Stimulated activated naive CD8-positive, alpha-beta T cell treated with anti-CD3 and anti-CD28 coated beads, Interleukin-15, Interleukin-2, amounts not matched to agents 100 ng/mL and 50 ng/mL, for 24 hours (primary cell): ENCODE measurements around the gene SLC9A9.
A peak's percentile ranks its signal among the peaks of the same experiment; 100 is the strongest.

ENCODE experiments used
- H3K27ac Mint-ChIP-seq: one replicate; pipeline ENCODE4 v1.8.0; 2021; ENCODE audit warnings: mild to moderate bottlenecking, mixed read lengths
- H3K27me3 Mint-ChIP-seq: one replicate; pipeline ENCODE4 v1.8.0; 2021; ENCODE audit warnings: mixed read lengths
- H3K36me3 Mint-ChIP-seq: one replicate; pipeline ENCODE4 v1.8.0; 2021; ENCODE audit warnings: low read depth, mixed read lengths
- H3K4me1 Mint-ChIP-seq: one replicate; pipeline ENCODE4 v1.8.0; 2021; ENCODE audit warnings: low read depth, mixed read lengths
- H3K4me3 Mint-ChIP-seq: one replicate; pipeline ENCODE4 v1.8.0; 2021; ENCODE audit warnings: mild to moderate bottlenecking, mixed read lengths
- H3K9me3 Mint-ChIP-seq: one replicate; pipeline ENCODE4 v1.8.0; 2021; ENCODE audit warnings: mixed read lengths

The SLC9A9 gene

DNA sequence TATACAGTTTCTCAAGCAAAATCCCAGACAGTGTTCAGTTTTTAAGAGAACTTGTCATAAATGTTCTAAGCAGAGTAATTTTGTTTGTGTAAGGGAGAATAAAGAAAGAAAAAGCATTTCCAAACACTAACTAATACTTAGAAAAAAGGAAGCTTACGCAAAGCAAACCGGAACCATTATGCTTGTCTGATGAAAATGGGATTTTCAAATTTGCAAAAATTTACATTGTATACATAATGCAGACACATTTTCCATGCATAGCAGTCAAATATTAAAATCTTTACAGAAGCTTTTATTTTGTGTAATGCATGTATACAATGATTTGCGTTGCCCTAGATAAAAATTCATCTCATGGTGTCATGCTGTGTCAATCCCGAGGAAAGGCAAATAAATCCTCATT lies 229.0 kb downstream of the SLC9A9 start:
- no peaks in the 10 kb centered on the region for H3K4me1 Mint-ChIP-seq
- H3K27ac Mint-ChIP-seq, result peak overlapping the region; percentile 13
- no peak overlapping the region for H3K4me3 Mint-ChIP-seq
- H3K27me3 Mint-ChIP-seq, result no peaks in the 10 kb centered on the region
- H3K36me3 Mint-ChIP-seq, result peaks cover 19% of the 10 kb centered on the region
- no peaks in the 10 kb centered on the region for H3K9me3 Mint-ChIP-seq

- H3K27ac Mint-ChIP-seq, result no peak overlapping the region
- H3K9me3 Mint-ChIP-seq, result no peaks in the 10 kb centered on the region
- H3K4me1 Mint-ChIP-seq, result no peaks in the 10 kb centered on the region
- H3K27me3 Mint-ChIP-seq, result no peaks in the 10 kb centered on the region
- no peak overlapping the region for H3K4me3 Mint-ChIP-seq
- peaks cover 19% of the 10 kb centered on the region for H3K36me3 Mint-ChIP-seq
Observed at GRCh38 chr3:143617050-143617449, 231.2 kb downstream of the SLC9A9 start.

GRCh38 chr3:143613226-143613625 lies 235.0 kb downstream of the SLC9A9 start:
- H3K9me3 Mint-ChIP-seq, result no peaks in the 10 kb centered on the region
- no peak overlapping the region for H3K4me3 Mint-ChIP-seq
- peaks cover 14% of the 10 kb centered on the region for H3K36me3 Mint-ChIP-seq
- H3K4me1 Mint-ChIP-seq, result no peaks in the 10 kb centered on the region
- H3K27me3 Mint-ChIP-seq, result no peaks in the 10 kb centered on the region
- no peak overlapping the region for H3K27ac Mint-ChIP-seq

DNA sequence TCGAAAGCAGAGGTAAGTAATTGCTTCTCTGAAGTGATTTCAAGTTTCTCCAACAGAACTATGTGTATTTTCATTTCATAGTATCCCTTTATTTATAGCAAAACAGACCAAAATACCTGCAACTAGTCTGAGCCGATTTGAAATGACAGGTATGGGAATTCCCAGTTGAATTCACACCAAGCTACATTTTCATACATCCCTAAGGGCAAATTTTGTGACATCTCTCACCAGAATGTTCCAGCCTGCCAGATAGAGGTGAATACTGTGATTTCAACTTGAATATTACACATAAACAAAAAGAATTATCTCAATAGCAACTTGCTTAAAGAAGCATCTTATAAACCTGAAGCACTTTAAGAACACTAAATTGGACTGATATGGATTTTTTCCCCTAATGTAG lies 235.7 kb downstream of the SLC9A9 start:
- Mint-ChIP-seq H3K27ac (no peak overlapping the region), H3K4me3 (no peak overlapping the region), H3K4me1 (no peaks in the 10 kb centered on the region), H3K9me3 (no peaks in the 10 kb centered on the region), H3K27me3 (no peaks in the 10 kb centered on the region), H3K36me3 (peaks cover 7% of the 10 kb centered on the region)

GRCh38 chr3:143608966-143609365 lies 239.3 kb downstream of the SLC9A9 start:
- H3K27ac Mint-ChIP-seq, result no peak overlapping the region
- H3K4me3 Mint-ChIP-seq, result no peak overlapping the region
- H3K36me3 Mint-ChIP-seq, result no peaks in the 10 kb centered on the region
- H3K9me3 Mint-ChIP-seq, result no peaks in the 10 kb centered on the region
- H3K4me1 Mint-ChIP-seq, result no peaks in the 10 kb centered on the region
- no peaks in the 10 kb centered on the region for H3K27me3 Mint-ChIP-seq

DNA sequence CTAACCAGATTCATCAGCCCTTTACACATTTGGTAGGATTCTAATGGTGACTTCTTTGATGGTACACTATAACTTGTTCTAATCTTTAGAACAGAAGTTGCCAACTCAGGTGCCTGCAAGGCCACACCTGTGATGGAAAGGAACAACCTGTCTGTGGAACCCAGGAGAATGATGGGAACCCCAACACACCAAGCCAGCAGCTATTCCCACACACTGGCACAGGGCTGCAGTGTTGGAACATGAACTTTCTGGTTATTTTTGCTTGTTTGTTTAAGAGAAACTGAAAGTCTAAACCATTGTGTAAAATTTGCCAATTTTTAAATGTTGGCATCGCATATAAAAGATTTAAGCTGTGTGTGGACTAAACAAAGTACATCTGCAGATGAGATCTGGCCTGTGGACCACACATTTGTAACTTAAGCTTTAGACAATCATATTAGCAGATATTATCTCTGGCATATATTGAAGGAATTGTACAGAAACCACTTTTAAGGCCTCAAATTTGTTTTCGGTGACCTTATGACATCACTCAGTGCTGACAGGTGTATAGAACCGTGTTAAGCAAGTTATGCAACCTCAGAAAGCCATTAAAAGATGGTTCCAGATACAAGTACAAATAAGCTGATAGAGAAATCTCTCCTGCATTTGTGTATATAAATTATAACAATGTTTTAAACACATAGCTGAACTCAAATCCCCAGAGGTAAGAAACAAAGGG lies 242.9 kb downstream of the SLC9A9 start:
- Mint-ChIP-seq H3K9me3 (no peaks in the 10 kb centered on the region), H3K4me1 (peaks cover 13% of the 10 kb centered on the region), H3K27me3 (no peaks in the 10 kb centered on the region), H3K27ac (no peak overlapping the region), H3K4me3 (no peak overlapping the region), H3K36me3 (no peaks in the 10 kb centered on the region)

DNA sequence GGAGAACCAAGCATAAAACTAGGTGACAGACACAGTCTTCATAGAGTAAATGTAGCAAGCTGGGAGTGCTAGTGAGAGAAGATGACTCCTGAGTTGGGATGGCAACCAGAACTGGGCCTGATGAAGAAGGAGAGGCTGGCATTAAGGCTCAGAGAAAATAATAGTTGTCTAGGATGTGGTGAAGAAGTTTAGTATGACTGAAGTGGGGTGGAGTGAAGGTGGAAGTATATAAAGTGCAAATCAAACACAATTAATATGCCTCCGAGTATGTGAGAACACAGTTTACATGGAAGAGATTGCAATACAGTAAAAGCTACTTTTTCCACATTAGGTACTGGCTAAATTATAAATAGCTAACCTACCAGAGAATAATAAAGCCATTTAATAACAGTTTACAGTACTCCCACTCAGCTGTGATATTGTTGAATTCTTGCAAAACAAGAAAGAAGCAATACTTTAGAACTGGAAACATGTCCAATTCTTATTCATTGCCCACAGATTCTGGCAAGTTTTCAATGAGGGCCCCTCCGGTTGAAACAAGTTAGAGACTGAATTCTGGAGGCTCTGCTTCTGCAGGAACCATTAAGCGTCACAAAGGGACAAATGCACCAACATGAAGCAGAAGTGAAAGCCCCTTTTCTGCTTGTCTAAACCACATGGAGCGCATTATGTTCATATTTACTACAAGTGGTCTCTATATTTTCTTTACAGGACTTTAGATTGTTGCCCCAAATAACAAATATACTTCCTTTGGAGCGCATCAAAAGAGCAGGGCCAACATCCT lies 243.7 kb downstream of the SLC9A9 start:
- H3K36me3 Mint-ChIP-seq, result no peaks in the 10 kb centered on the region
- no peaks in the 10 kb centered on the region for H3K9me3 Mint-ChIP-seq
- no peak overlapping the region for H3K27ac Mint-ChIP-seq
- no peaks in the 10 kb centered on the region for H3K27me3 Mint-ChIP-seq
- H3K4me1 Mint-ChIP-seq, result peaks cover 14% of the 10 kb centered on the region
- no peak overlapping the region for H3K4me3 Mint-ChIP-seq

- Mint-ChIP-seq H3K27ac (no peak overlapping the region), H3K4me1 (peaks cover 14% of the 10 kb centered on the region), H3K27me3 (no peaks in the 10 kb centered on the region), H3K36me3 (no peaks in the 10 kb centered on the region), H3K4me3 (no peak overlapping the region), H3K9me3 (no peaks in the 10 kb centered on the region)
Observed at GRCh38 chr3:143603774-143604173, 244.5 kb downstream of the SLC9A9 start.

- H3K4me3 Mint-ChIP-seq, result no peak overlapping the region
- peaks cover 14% of the 10 kb centered on the region for H3K4me1 Mint-ChIP-seq
- no peak overlapping the region for H3K27ac Mint-ChIP-seq
- H3K36me3 Mint-ChIP-seq, result no peaks in the 10 kb centered on the region
- no peaks in the 10 kb centered on the region for H3K27me3 Mint-ChIP-seq
- no peaks in the 10 kb centered on the region for H3K9me3 Mint-ChIP-seq
Observed at GRCh38 chr3:143601723-143602484, 246.4 kb downstream of the SLC9A9 start.

- no peaks in the 10 kb centered on the region for H3K27me3 Mint-ChIP-seq
- H3K4me1 Mint-ChIP-seq, result peaks cover 14% of the 10 kb centered on the region
- no peak overlapping the region for H3K27ac Mint-ChIP-seq
- no peaks in the 10 kb centered on the region for H3K36me3 Mint-ChIP-seq
- no peaks in the 10 kb centered on the region for H3K9me3 Mint-ChIP-seq
- no peak overlapping the region for H3K4me3 Mint-ChIP-seq
Observed at GRCh38 chr3:143600756-143601718, 247.2 kb downstream of the SLC9A9 start.

- Mint-ChIP-seq H3K36me3 (no peaks in the 10 kb centered on the region), H3K9me3 (no peaks in the 10 kb centered on the region), H3K4me1 (peaks cover 14% of the 10 kb centered on the region), H3K27ac (no peak overlapping the region), H3K4me3 (no peak overlapping the region), H3K27me3 (no peaks in the 10 kb centered on the region)
Observed at GRCh38 chr3:143597774-143598652, 250.3 kb downstream of the SLC9A9 start.

DNA sequence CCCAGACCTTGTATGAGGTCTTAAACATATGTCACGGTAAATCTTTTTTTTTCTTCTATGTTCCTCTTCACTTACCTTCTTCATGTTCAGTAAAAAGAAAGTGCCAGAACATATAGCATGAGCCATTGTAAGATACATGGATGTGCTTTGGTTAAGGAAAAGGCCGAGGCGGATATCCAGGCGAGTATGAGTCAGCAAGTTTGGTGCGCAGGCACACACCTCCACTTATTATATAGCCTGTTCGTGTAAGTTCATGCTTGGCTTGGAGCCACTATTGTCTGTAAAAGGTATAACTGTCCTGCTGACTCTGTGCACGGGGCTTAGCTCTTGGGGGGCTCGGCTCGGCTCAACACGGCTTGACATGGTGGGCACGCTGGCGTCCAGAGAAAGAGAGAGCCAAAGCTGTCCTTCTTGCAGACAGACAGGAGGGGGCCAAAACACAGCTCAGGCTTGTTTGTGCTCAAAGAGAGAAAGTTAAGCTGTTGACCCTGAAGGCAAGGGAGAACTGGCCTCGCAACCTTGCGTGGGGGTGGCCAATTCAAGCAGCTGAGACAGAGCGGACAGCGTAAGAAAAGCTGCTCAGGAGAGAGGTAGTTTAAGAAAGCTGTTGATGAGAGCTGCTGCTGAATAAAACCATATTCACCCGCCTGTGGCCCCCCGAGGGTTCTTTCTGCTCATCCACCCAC lies 251.2 kb downstream of the SLC9A9 start:
- no peak overlapping the region for H3K4me3 Mint-ChIP-seq
- no peaks in the 10 kb centered on the region for H3K36me3 Mint-ChIP-seq
- no peak overlapping the region for H3K27ac Mint-ChIP-seq
- H3K9me3 Mint-ChIP-seq, result no peaks in the 10 kb centered on the region
- H3K4me1 Mint-ChIP-seq, result peaks cover 14% of the 10 kb centered on the region
- no peaks in the 10 kb centered on the region for H3K27me3 Mint-ChIP-seq

DNA sequence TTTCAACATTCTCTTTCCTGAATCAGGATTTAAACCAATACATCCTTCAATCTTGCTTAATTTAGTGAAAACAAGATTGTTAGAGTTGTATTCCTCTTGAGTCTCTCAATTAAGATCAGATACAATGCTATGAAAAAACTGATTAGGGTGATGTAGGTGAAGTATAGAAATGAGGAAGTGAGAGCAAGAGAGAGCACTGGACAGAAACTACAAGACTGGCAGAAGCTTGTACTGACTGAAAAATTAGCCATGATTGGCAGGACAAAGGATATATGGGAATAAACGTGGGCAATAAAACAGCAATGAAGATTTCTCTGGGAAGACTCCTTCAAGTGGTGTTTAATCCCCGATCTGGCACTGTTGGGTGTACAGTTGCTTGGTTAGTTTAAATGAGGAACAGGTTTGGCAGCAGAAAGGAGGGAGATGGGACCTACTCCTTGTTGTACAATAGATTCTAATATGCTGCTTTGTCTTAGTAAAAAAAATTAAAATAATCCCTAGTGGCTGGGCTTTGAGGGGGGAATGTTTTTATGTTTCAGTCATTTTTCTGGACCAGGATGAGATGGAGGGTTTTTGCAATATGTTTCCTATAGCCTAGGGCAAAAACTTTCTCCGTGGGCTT lies 252.7 kb downstream of the SLC9A9 start:
- no peaks in the 10 kb centered on the region for H3K27me3 Mint-ChIP-seq
- no peaks in the 10 kb centered on the region for H3K9me3 Mint-ChIP-seq
- H3K36me3 Mint-ChIP-seq, result no peaks in the 10 kb centered on the region
- no peak overlapping the region for H3K4me3 Mint-ChIP-seq
- H3K27ac Mint-ChIP-seq, result no peak overlapping the region
- peaks cover 2% of the 10 kb centered on the region for H3K4me1 Mint-ChIP-seq
